Tibial artery (tissue), 4 donors: Measurements from ENCODE around the gene GCHFR.
A peak's percentile ranks its signal among the peaks of the same experiment; 100 is the strongest.

Experiments used
- DNase-seq, 2 donors: peaks; one replicate each; pipeline ENCODE4 v3.0.0-alpha.2; 2019
- H3K27ac ChIP-seq, 2 donors: fragments of 200-600 bp; sonication (generic) in 1 of 2; 1 replicate in 1 of 2; 2 replicates in 1 of 2; pipeline ENCODE4 v1.5.1; 2018 to 2019; ENCODE audit warnings: mild to moderate bottlenecking in 1 of 2
- H3K27me3 ChIP-seq, 2 donors: fragments of 200-600 bp; sonication (generic) in 1 of 2; one replicate each; pipeline versions ENCODE4 v1.5.1 to v1.6.0; 2016 to 2019
- H3K36me3 ChIP-seq, 3 donors: fragments of 200-600 bp; sonication (generic) in 2 of 3; one replicate each; pipeline ENCODE4 v1.5.1; 2016 to 2019; ENCODE audit warnings: mild to moderate bottlenecking in 2 of 3
- H3K4me1 ChIP-seq, 4 donors: fragments of 200-600 bp; sonication (generic) in 2 of 4; 1 replicate in 3 of 4; 2 replicates in 1 of 4; pipeline ENCODE4 v1.5.1; 2016 to 2019
- H3K4me3 ChIP-seq, 2 donors: fragments of 200-600 bp; sonication (generic) in 1 of 2; 1 replicate in 1 of 2; 2 replicates in 1 of 2; pipeline ENCODE4 v1.5.1; 2018 to 2019; ENCODE audit warnings: mild to moderate bottlenecking in 2 of 2
- H3K9me3 ChIP-seq, 3 donors: fragments of 200-600 bp; sonication (generic) in 1 of 3; one replicate each; pipeline ENCODE4 v1.5.1; 2016 to 2019
- CTCF ChIP-seq, 2 experiments: fragments of 200-600 bp in 1 of 2; fragments of 450-650 bp in 1 of 2; IDR thresholded peaks; one replicate each; pipeline ENCODE4 v1.5.1; 2017 to 2019; ENCODE audit warnings: antibody characterized with exemption in 2 of 2, mild to moderate bottlenecking in 1 of 2, moderate library complexity in 1 of 2
- intact Hi-C: fragments of 100-400 bp; cut with DNase I; formaldehyde crosslinking; loops from one replicate; pipeline ENCODE4 v1.15.0; 2023; ENCODE audit warnings: low total_unique reads

Gene GCHFR

GRCh38 chr15:40782609-40783227, 18.9 kb downstream of the GCHFR start:
- Histone ChIP-seq H3K9me3 (no peaks in the 10 kb centered on the region), H3K27me3 (no peaks in the 10 kb centered on the region), H3K4me1 (peaks cover 0 to 21% (median 8%) of the 10 kb centered on the region in 4 donors), H3K27ac (no peak overlapping the region), H3K36me3 (peaks cover 21 to 24% (median 24%) of the 10 kb centered on the region in 3 donors), H3K4me3 (no peak overlapping the region)
- peak; percentile 28 to 34 for TF ChIP-seq CTCF (IDR thresholded peaks at IDR 0.05)
- DNase-seq, result peak in 1 of 2 donors; percentile 65
- intact Hi-C loops, result loop anchor here (10.0 kb wide), 1 partner anchor 1352 kb away; no protein-coding TSS in a partner anchor

GRCh38 chr15:40785164-40785563, 21.3 kb downstream of the GCHFR start:
- no peaks in the 10 kb centered on the region for H3K27me3 ChIP-seq
- intact Hi-C loops, result loop anchor here (10.0 kb wide), 1 partner anchor 1350 kb away; no protein-coding TSS in a partner anchor
- no peaks in the 10 kb centered on the region for H3K36me3 ChIP-seq
- TF ChIP-seq CTCF (IDR thresholded peaks at IDR 0.05), result no peak
- no peak overlapping the region for H3K27ac ChIP-seq
- DNase-seq, result no peak
- H3K9me3 ChIP-seq, result no peaks in the 10 kb centered on the region
- peaks cover 0 to 34% (median 9%) of the 10 kb centered on the region in 4 donors for H3K4me1 ChIP-seq
- H3K4me3 ChIP-seq, result no peak overlapping the region

- H3K4me1 ChIP-seq, result peaks cover 0 to 34% (median 9%) of the 10 kb centered on the region in 4 donors
- intact Hi-C loops, result loop anchor here (10.0 kb wide), 1 partner anchor 1349 kb away; no protein-coding TSS in a partner anchor
- H3K4me3 ChIP-seq, result no peak overlapping the region
- H3K27ac ChIP-seq, result no peak overlapping the region
- no peaks in the 10 kb centered on the region for H3K27me3 ChIP-seq
- no peaks in the 10 kb centered on the region for H3K36me3 ChIP-seq
- no peaks in the 10 kb centered on the region for H3K9me3 ChIP-seq
- TF ChIP-seq CTCF (IDR thresholded peaks at IDR 0.05), result no peak
- DNase-seq, result no peak
These were observed 21.9 kb downstream of the GCHFR start for GRCh38 chr15:40785814-40786213.

GRCh38 chr15:40787344-40787841, 23.5 kb downstream of the GCHFR start:
- DNase-seq, result no peak
- no peaks in the 10 kb centered on the region for H3K27me3 ChIP-seq
- intact Hi-C loops, result loop anchor here (10.0 kb wide), 1 partner anchor 1347 kb away; no protein-coding TSS in a partner anchor
- no peak overlapping the region for H3K4me3 ChIP-seq
- no peak for TF ChIP-seq CTCF (IDR thresholded peaks at IDR 0.05)
- peaks cover 0 to 34% (median 9%) of the 10 kb centered on the region in 4 donors for H3K4me1 ChIP-seq
- peaks cover 0 to 13% (median 11%) of the 10 kb centered on the region in 3 donors for H3K36me3 ChIP-seq
- no peak overlapping the region for H3K27ac ChIP-seq
- H3K9me3 ChIP-seq, result no peaks in the 10 kb centered on the region

GRCh38 chr15:40787991-40788390, 24.1 kb downstream of the GCHFR start:
- H3K36me3 ChIP-seq, result peaks cover 0 to 16% (median 11%) of the 10 kb centered on the region in 3 donors
- TF ChIP-seq CTCF (IDR thresholded peaks at IDR 0.05), result no peak
- intact Hi-C loops, result loop anchor here (10.0 kb wide), 1 partner anchor 1347 kb away; no protein-coding TSS in a partner anchor
- no peak overlapping the region for H3K27ac ChIP-seq
- peaks cover 0 to 34% (median 9%) of the 10 kb centered on the region in 4 donors for H3K4me1 ChIP-seq
- H3K9me3 ChIP-seq, result no peaks in the 10 kb centered on the region
- no peaks in the 10 kb centered on the region for H3K27me3 ChIP-seq
- H3K4me3 ChIP-seq, result no peak overlapping the region
- no peak for DNase-seq
